Dedifferentiated amniotic fluid mesenchymal stem cell (primary cell): Measurements from ENCODE around the gene DAPL1.
"Not testable (repeated sequence)": the region's sequence is repeated elsewhere in the genome, so short reads cannot be mapped to it uniquely, and the experiment has no call there.

Source experiments
- DNase-seq: peaks from one replicate; pipeline ENCODE4 v3.0.0-alpha.2; 2016; ENCODE audit errors: extremely low spot score

Gene DAPL1

DNA sequence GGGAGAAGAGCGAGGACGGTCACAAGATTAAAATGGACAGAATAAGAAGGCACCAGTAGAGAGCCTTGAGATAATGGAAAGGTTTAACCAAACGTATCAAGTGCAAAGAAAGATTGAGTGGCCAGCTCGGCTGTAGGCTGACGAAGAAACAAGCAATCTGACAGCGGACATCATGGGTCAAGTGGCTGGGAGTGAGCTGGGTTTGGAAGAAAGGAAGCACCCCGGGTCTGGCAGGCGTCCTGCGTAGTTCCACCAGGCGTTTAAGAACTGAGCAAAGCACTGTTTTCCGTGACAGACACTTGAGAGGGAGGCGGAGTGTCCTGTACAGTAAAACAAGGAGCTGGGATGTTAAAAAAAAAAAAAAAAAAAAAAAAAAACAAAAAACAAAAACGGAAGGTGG, 27.1 kb downstream of the DAPL1 start:
- no peak for DNase-seq

DNA sequence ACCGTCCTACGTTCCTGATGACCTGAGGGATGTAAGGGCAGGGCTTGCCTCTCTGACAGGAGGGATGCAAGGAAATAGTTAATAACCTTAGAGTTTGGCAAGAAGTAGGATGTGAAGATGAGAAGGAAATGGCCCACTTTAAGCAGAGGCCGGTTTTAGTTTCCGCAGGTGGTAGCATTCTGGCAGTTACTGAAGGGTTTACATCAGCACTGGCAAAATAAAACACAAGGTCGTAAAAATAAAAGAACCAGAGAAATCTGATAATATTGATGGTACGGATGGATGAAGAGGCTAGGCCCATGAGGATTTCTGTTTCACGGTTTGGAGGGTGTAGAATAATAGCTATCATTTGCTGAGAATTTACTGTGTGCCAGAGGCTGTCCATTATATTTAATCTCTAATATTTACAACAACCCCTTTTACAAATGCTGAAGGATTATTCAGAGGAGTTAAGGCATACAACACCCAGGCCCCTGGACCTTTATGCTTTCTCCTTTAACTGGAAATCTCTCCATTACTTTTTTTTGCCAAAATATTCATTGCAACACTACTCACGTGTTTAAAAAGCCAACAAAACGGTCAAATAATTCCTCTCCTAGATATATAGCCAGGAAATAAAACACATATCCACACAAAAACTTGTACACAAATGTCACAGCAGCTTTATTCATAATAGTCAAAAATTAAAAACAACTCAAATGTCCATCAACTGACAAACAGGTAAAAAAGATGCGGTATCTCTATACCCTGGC, 28.5 kb downstream of the DAPL1 start:
- no peak for DNase-seq

- no peak for DNase-seq
These were observed 29.9 kb downstream of the DAPL1 start for GRCh38 chr2:158825021-158825420.

GRCh38 chr2:158826965-158827364, 31.8 kb downstream of the DAPL1 start:
- no peak for DNase-seq

DNA sequence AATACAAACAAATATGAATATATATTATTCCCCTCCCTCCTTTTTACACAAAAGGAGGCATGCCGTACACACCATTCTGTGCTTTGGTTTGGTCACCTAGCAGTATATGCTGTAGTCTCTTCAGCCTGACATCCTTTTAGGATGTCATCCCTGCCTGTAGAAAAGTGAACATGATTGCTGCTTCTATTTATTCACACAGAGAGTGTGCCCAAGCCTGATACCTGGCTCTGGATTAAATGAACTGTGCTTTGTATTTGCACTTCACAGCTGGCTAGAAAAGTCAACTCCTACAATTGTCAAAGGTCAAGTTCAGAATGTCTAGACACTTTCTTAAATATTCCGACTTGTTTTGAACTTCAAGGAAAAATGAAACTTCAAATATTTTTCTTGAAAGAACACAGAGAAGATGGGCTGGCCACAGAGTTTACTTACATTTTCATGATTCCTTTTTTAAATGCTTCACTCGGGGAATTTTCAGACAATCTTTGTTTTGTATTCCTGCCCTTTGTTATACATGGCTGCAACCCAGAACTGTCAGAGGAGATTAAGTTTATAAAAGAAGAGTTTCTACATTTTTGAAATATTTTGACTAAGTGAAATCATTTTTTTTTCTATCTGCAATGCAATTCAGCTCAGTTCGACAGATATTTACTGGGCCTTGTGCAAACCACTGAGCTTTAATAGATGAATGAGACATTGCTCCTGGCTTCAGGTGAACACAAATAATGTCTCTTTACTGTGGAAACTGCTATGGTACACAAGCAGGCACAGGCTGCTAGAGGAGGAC, 33.5 kb downstream of the DAPL1 start:
- DNase-seq: peak; percentile 82

DNA sequence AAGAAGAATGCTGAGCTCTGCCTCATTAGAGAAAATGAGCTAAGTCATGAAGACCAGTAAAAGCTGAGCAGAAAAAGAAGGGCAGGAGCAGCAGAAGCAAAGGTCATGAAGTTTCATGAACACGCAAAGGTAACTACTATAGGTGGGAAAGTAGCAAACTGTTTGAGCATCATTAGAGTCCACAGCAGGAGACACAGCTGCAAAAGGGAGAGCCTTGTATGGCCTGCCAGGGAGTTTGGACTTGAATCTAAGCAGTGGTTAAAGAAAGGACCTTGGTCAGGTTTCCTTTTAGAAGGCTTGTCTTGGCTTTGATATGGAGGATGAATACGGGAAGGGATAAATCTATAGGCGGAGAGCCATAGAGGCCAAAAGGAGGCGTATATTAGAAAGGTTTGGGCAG, 34.0 kb downstream of the DAPL1 start:
- no peak for DNase-seq

DNA sequence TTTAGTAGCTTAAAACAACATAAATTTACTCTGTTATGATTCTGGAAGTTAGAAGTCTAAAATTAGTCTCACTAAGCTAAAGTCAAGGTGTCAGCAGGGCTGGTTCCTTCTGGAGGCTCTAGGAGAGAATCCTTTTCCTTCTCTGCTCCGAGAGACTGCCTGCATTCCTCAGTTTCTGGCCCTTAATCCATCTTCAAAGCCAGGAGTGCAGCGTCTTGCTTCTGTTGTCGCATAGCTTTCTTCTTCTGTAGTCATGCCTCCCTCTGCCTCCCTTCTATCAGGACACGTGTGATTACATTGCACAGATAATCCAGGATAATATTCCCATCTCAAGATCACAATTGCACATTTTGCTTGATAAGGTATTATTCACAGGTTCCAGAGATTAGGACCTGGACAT, 35.1 kb downstream of the DAPL1 start:
- no peak for DNase-seq

GRCh38 chr2:158835431-158835830, 40.3 kb downstream of the DAPL1 start:
- no peak for DNase-seq

DNA sequence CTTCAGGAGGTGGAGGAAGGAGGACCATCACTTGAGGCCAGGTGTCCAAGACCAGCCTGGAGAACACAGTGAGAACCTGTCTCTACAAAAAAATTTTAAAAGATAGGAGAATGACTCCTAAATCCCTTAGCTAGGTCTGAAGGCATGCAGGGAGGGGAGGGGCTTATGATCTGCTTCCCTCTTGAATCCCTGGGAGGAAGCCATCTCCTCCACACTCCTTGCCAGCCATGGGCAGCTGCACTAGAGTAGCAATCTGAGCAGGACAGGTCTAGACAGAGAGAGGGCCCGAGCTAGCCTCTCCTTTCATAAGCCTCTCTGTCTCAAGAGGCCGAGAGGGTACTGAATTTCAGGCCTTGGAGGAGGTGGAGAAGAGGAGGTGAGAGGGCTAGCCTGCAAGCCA, 42.5 kb downstream of the DAPL1 start:
- DNase-seq: no peak

DNA sequence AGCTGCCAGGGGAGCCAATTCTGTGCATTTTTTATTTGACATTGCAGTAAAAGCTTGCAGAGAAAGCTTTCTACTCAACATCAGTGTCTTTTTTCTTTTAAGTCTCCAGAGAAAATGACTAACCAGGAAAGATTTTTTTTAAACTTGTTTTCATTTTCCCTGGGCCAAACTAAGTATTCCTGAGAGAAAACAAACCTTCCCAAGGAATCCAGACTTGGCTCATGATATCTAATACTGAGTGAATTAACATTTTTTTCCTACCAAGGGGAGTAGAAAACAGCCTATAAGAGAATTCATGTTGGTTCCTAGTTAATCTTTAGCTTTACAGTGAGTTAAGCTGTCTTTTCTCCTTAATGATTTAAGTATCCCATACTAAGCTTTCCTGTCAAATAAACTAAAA, 46.7 kb downstream of the DAPL1 start:
- DNase-seq: peak; percentile 93

DNA sequence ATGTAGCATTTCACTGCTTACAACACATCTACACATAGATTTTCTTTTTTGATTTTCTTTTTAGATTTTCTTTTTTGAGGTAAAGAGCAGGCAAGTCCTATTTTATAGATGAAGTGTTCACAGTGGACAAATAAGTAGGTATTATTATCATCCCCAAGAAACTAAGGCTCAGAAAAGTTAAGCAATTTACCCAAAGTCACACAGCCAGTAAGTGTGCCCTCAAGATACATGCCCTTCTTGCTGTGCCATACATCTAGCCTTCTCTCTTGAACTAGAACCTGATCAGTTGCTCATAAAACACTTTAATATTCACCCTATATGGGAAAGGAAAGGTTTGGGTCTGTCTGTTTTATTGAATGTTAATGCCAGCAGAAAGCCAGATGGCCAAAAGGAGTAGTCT, 50.3 kb downstream of the DAPL1 start:
- no peak for DNase-seq

GRCh38 chr2:158845859-158846258, 50.7 kb downstream of the DAPL1 start:
- DNase-seq: no peak

GRCh38 chr2:158847526-158847925, 52.4 kb downstream of the DAPL1 start:
- DNase-seq: not testable (repeated sequence)

DNA sequence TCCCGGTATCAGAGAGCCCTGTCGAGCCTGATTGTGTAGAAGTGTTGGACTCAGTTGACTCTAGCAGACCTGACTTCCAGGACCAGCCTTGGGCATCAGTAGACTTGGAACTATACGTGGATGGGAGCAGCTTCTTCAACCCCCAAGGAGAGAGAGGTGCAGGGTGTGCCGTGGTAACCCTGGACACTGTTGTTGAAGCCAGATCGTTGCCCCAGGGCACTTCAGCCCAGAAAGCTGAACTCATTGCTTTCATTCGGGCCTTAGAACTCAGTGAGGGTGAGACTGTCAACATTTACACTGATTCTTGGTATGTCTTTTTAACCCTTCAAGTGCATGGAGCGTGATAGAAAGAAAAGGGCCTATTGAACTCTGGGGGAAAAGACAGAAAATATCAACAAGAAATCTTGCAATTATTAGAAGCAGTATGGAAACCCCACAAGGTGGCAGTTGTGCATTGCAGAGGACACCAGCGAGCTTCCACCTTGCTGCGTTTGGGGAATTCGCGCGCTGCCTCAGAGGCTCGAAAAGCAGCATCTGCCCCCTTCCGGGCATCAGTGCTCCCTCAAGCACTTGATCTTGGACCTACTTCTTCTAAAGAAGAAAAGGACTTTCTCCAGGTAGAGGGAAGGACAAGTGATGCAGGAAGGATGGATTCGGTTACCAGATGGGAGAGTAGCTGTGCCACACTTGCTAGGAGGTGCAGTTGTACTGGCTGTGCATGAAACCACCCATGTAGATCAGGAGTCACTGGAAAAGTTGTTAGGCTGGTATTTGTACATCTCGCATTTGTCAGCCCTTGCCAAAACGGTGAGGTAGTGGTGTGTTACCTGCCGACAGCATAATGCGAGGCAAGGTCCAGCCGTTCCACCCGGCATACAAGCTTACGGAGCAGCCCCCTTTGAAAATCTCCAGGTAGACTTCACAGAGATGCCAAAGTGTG, 53.2 kb downstream of the DAPL1 start:
- not testable (repeated sequence) for DNase-seq

GRCh38 chr2:158860179-158860578, 65.1 kb downstream of the DAPL1 start:
- DNase-seq: not testable (repeated sequence)

- not testable (repeated sequence) for DNase-seq
These were observed 66.5 kb downstream of the DAPL1 start for GRCh38 chr2:158861626-158862025.

DNA sequence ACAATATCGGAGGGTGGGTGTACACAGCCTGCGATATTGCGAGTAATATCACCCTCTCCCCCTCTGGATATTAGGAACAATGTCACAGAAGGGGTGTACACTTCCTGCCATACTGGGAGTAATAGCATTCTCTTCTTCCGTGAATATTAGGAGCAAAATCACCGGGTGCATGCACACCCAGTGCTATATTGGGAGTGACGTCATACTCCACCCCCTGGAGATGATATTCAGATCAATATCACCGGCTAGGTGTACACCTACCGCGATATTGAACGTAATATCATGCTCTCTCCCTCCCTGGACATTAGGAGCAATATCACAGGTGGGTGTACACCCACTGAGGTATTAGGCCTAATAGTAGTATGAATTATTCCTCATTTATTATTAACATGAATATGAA, 70.4 kb downstream of the DAPL1 start:
- DNase-seq: not testable (repeated sequence)
